Epithelial cell of esophagus (primary cell): ENCODE data around the gene GLIS2.

Experiments
- DNase-seq: peaks from one replicate; pipeline ENCODE4 v3.0.0; 2010; ENCODE audit warnings: low read depth
- H3K4me3 ChIP-seq: 2 replicates; pipeline ENCODE4 v1.5.1; 2011; ENCODE audit warnings: mild to moderate bottlenecking, low read length, control low read depth
- CTCF ChIP-seq: IDR thresholded peaks from 2 replicates; pipeline ENCODE4 v1.5.1; 2011; ENCODE audit warnings: low read depth, mild to moderate bottlenecking, low read length, control low read depth, inconsistent platforms; ENCODE audit not compliant: insufficient read depth; ENCODE audit errors: missing control alignments

GLIS2 gene

DNA sequence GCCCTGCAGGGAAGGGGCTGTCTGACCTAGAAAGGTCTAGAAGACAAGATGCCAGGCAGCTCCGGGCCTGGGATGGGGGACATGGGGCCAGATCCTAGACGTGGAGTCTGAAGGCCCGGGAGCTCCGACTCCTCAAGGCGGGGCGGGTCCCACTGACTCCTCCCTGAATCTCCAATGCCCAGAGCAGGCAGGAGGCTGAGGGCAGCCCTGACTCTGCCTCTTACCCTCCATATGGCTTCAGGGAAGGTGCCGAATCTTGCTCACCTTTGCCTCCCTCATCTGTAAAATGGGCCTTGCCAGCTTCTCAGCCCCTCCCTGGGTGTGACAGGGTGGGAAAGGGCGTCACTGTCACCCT is 70.6 kb downstream of the GLIS2 start:
- no peak overlapping the region for H3K4me3 ChIP-seq
- no peak for TF ChIP-seq CTCF
- no peak for DNase-seq

GRCh38 chr16:4386951-4387565 is 71.2 kb downstream of the GLIS2 start:
- H3K4me3 ChIP-seq: no peak overlapping the region
- no peak for DNase-seq
- no peak for TF ChIP-seq CTCF

DNA sequence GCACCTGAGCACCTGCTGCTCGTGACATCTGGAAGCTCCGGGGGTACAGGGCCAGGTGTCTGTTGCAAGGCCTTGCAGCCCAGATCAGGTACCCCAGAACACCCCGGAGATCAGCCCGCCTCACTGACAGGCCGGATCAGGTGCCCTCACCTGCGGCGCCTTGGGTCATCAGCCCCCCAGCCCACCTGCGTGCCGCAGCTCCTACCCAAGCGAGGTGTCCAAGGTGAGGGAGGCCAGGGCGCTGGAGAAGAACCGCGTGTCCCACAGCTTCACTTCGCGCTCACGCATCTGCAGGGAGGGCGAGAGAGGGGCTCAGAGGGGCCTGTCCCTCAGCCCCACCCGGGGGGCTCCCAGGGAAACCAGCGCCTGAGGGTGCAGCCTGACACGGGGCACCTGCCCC is 71.9 kb downstream of the GLIS2 start:
- H3K4me3 ChIP-seq: no peak overlapping the region
- no peak for TF ChIP-seq CTCF
- DNase-seq: no peak

GRCh38 chr16:4388271-4389021 is 72.6 kb downstream of the GLIS2 start:
- no peak for TF ChIP-seq CTCF
- no peak for DNase-seq
- no peak overlapping the region for H3K4me3 ChIP-seq
